ENCODE results near the gene CAPN1. TPM values are rescaled to one million over a fixed set of nuclear protein-coding genes. Genes with fewer than 3 reads are reported as not detected.

Gene CAPN1
- total and polyA plus RNA-seq, 2 of the 13 experiments (the other 11 are each of a cell fraction or from before 2014, with no cell fraction given): 57.3 to 82.6 TPM

GRCh38 chr11:65165410-65166317 is 16.1 kb upstream of the CAPN1 start (continued):
- no peak for TF ChIP-seq CEBPZ (IDR thresholded peaks at IDR 0.05; ENCODE audit: low read length)
- peak; percentile 81 for TF ChIP-seq NCOR1 (IDR thresholded peaks at IDR 0.05; ENCODE audit: borderline replicate concordance, low read length)
- TF ChIP-seq POLR2AphosphoS5 (IDR thresholded peaks at IDR 0.05; ENCODE audit: low read depth, low read length): peak; percentile 38
- TF ChIP-seq GLMP (CRISPR knock-in tag; IDR thresholded peaks at IDR 0.05; ENCODE audit: borderline replicate concordance): no peak
- TF ChIP-seq POLR2G (IDR thresholded peaks at IDR 0.05; ENCODE audit: low read depth, low read length): peak; percentile 85
- peak; percentile 86; the same call in 1 of the 2 replicates for TF ChIP-seq MYC (CRISPR knock-in tag; IDR thresholded peaks at IDR 0.05; ENCODE audit: borderline replicate concordance)
- TF ChIP-seq NR1H2 (CRISPR knock-in tag; IDR thresholded peaks at IDR 0.05; ENCODE audit: borderline replicate concordance, low read depth): 0 out of 2 replicates have a peak, but pooled peaks have one; percentile 51
- TF ChIP-seq, protein P1, sequence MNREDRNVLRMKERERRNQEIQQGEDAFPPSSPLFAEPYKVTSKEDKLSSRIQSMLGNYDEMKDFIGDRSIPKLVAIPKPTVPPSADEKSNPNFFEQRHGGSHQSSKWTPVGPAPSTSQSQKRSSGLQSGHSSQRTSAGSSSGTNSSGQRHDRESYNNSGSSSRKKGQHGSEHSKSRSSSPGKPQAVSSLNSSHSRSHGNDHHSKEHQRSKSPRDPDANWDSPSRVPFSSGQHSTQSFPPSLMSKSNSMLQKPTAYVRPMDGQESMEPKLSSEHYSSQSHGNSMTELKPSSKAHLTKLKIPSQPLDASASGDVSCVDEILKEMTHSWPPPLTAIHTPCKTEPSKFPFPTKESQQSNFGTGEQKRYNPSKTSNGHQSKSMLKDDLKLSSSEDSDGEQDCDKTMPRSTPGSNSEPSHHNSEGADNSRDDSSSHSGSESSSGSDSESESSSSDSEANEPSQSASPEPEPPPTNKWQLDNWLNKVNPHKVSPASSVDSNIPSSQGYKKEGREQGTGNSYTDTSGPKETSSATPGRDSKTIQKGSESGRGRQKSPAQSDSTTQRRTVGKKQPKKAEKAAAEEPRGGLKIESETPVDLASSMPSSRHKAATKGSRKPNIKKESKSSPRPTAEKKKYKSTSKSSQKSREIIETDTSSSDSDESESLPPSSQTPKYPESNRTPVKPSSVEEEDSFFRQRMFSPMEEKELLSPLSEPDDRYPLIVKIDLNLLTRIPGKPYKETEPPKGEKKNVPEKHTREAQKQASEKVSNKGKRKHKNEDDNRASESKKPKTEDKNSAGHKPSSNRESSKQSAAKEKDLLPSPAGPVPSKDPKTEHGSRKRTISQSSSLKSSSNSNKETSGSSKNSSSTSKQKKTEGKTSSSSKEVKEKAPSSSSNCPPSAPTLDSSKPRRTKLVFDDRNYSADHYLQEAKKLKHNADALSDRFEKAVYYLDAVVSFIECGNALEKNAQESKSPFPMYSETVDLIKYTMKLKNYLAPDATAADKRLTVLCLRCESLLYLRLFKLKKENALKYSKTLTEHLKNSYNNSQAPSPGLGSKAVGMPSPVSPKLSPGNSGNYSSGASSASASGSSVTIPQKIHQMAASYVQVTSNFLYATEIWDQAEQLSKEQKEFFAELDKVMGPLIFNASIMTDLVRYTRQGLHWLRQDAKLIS (CRISPR knock-in tag; IDR thresholded peaks at IDR 0.05): no peak
- no peak for TF ChIP-seq ZNF256 (CRISPR knock-in tag; conservative IDR thresholded peaks at IDR 0.05)
- TF ChIP-seq HMGA1 (CRISPR knock-in tag; conservative IDR thresholded peaks at IDR 0.05): no peak
- TF ChIP-seq TMF1 (CRISPR knock-in tag; IDR thresholded peaks at IDR 0.05; ENCODE audit: low read depth): no peak
- TF ChIP-seq IKZF1 (IDR thresholded peaks at IDR 0.05): no peak
- TF ChIP-seq RXRA (CRISPR knock-in tag; IDR thresholded peaks at IDR 0.05): peak; percentile 51
- TF ChIP-seq, protein P2, sequence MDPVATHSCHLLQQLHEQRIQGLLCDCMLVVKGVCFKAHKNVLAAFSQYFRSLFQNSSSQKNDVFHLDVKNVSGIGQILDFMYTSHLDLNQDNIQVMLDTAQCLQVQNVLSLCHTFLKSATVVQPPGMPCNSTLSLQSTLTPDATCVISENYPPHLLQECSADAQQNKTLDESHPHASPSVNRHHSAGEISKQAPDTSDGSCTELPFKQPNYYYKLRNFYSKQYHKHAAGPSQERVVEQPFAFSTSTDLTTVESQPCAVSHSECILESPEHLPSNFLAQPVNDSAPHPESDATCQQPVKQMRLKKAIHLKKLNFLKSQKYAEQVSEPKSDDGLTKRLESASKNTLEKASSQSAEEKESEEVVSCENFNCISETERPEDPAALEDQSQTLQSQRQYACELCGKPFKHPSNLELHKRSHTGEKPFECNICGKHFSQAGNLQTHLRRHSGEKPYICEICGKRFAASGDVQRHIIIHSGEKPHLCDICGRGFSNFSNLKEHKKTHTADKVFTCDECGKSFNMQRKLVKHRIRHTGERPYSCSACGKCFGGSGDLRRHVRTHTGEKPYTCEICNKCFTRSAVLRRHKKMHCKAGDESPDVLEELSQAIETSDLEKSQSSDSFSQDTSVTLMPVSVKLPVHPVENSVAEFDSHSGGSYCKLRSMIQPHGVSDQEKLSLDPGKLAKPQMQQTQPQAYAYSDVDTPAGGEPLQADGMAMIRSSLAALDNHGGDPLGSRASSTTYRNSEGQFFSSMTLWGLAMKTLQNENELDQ (CRISPR knock-in tag; IDR thresholded peaks at IDR 0.05; ENCODE audit: borderline replicate concordance): no peak
- no peak for TF ChIP-seq GTF3A (CRISPR knock-in tag; conservative IDR thresholded peaks at IDR 0.05)
- TF ChIP-seq POGK (CRISPR knock-in tag; conservative IDR thresholded peaks at IDR 0.05): no peak
